SIG-M5 treated with dmso at 0.1 percent for 504 hours (cell line): ENCODE results near the gene GLP1R.

Experiments
- DNase-seq: peaks from one replicate; lab custom pipeline; 2025; ENCODE audit not compliant: unreplicated experiment; lab: John Stamatoyannopoulos, UW

The GLP1R gene

GRCh38 chr6:39043776-39044175 lies 4.8 kb upstream of the GLP1R start:
- no peak for DNase-seq

GRCh38 chr6:39044181-39044580 lies 4.4 kb upstream of the GLP1R start:
- no peak for DNase-seq

GRCh38 chr6:39047434-39048327 lies 900 bp upstream of the GLP1R start:
- no peak for DNase-seq

- no peak for DNase-seq
These were observed 1.1 kb downstream of the GLP1R start for GRCh38 chr6:39049575-39050283.

- DNase-seq, result no peak
These were observed 2.0 kb downstream of the GLP1R start for GRCh38 chr6:39050453-39051112.

- no peak for DNase-seq
These were observed 3.0 kb downstream of the GLP1R start for GRCh38 chr6:39051399-39052122.

GRCh38 chr6:39053016-39053624 lies 4.5 kb downstream of the GLP1R start:
- DNase-seq, result no peak

- no peak for DNase-seq
These were observed 5.4 kb downstream of the GLP1R start for GRCh38 chr6:39053854-39054576.

GRCh38 chr6:39054577-39055142 lies 6.1 kb downstream of the GLP1R start:
- no peak for DNase-seq

GRCh38 chr6:39055661-39056060 lies 7.1 kb downstream of the GLP1R start:
- no peak for DNase-seq

GRCh38 chr6:39056191-39056590 lies 7.6 kb downstream of the GLP1R start:
- DNase-seq, result no peak

GRCh38 chr6:39056681-39057080 lies 8.1 kb downstream of the GLP1R start:
- DNase-seq, result no peak

- no peak for DNase-seq
These were observed 8.9 kb downstream of the GLP1R start for GRCh38 chr6:39057251-39058155.

- DNase-seq, result no peak
These were observed 10.0 kb downstream of the GLP1R start for GRCh38 chr6:39058471-39059147.

GRCh38 chr6:39059496-39060310 lies 11.1 kb downstream of the GLP1R start:
- DNase-seq, result no peak

- DNase-seq, result no peak
These were observed 12.0 kb downstream of the GLP1R start for GRCh38 chr6:39060467-39061160.

- no peak for DNase-seq
These were observed 12.6 kb downstream of the GLP1R start for GRCh38 chr6:39061182-39061581.
